Upper lobe of left lung (tissue), 6 donors: ENCODE data around the gene LASP1. TPM values are rescaled to one million over a fixed set of nuclear protein-coding genes. Genes with fewer than 3 reads are reported as not detected.
A peak's percentile ranks its signal among the peaks of the same experiment; 100 is the strongest.

ENCODE experiments used
- ATAC-seq, 2 donors: fragments of 200-7000 bp; cut with Tn5 transposase; one replicate each; pipeline ENCODE4 v1.9.1; 2022; ENCODE audit warnings: mild to moderate bottlenecking in 2 of 2, moderate library complexity in 2 of 2; ENCODE audit not compliant: low FRiP score in 2 of 2
- DNase-seq, 2 donors: peaks; one replicate each; pipeline ENCODE4 v3.0.0-alpha.2; 2019 to 2020
- H3K27ac ChIP-seq, 4 donors: fragments of 200-600 bp; sonication (generic); one replicate each; pipeline ENCODE4 v1.5.1; 2016 to 2019
- H3K27me3 ChIP-seq, 4 donors: fragments of 200-600 bp; sonication (generic); one replicate each; pipeline ENCODE4 v1.5.1; 2017 to 2019
- H3K36me3 ChIP-seq, 4 donors: fragments of 200-600 bp; sonication (generic); one replicate each; pipeline ENCODE4 v1.5.1; 2016 to 2019
- H3K4me1 ChIP-seq, 4 donors: fragments of 200-600 bp; sonication (generic); one replicate each; pipeline ENCODE4 v1.5.1; 2018 to 2019
- H3K4me3 ChIP-seq, 4 donors: fragments of 200-600 bp; sonication (generic); one replicate each; pipeline ENCODE4 v1.5.1; 2017 to 2019; ENCODE audit warnings: mild to moderate bottlenecking in 2 of 4, moderate library complexity in 1 of 4
- H3K9me3 ChIP-seq, 4 donors: fragments of 200-600 bp; sonication (generic); one replicate each; pipeline ENCODE4 v1.5.1; 2018 to 2019
- EP300 ChIP-seq, 4 donors: sonication (generic); formaldehyde crosslinking; IDR thresholded peaks; one replicate each; pipeline ENCODE4 v1.5.1; 2017; ENCODE audit warnings: antibody characterized with exemption in 4 of 4, control low read depth in 2 of 4
- POLR2A ChIP-seq, 4 donors: fragments of 450-650 bp; IDR thresholded peaks; one replicate each; pipeline ENCODE4 v1.5.1; 2016 to 2017; ENCODE audit warnings: antibody characterized with exemption in 4 of 4, mild to moderate bottlenecking in 2 of 4
- POLR2AphosphoS5 ChIP-seq, 2 donors: sonication (generic); formaldehyde crosslinking; IDR thresholded peaks; one replicate each; pipeline ENCODE4 v1.5.1; 2017; ENCODE audit warnings: antibody characterized with exemption in 2 of 2
- WGBS, 2 donors: methylation state at CpG; one replicate each; pipeline ENCODE4 v1.1.5; 2017 to 2018; 5-methylcytosine and 5-hydroxymethylcytosine counted together
- total RNA-seq, 6 donors: library from RNA; depleted of rRNA in 4 of 6; stranded (reverse); fragments of >200 nt in 4 of 6; gene quantifications; one replicate each; pipeline versions ENCODE4 v1.1.0 to v1.2.1, GENCODE V29; 2016 to 2021
- TF ChIP-seq, protein P1 (sequence below), 6 experiments: fragments of 450-650 bp in 4 of 6; fragments of 200-600 bp in 2 of 6; sonication (generic) in 2 of 6; IDR thresholded peaks; one replicate each; pipeline ENCODE4 v1.5.1; 2016 to 2019; ENCODE audit warnings: antibody characterized with exemption in 6 of 6
- donor health status: DM: no; HTN: no; CAD: no; lungs with moderate emphysema.
- donor health status: DM: no; HTN: yes; CAD: no; lungs with severe emphysema.

LASP1 gene
- total RNA-seq, 6 donors from 2014 or later: 97.9 to 168 (median 149) TPM

DNA sequence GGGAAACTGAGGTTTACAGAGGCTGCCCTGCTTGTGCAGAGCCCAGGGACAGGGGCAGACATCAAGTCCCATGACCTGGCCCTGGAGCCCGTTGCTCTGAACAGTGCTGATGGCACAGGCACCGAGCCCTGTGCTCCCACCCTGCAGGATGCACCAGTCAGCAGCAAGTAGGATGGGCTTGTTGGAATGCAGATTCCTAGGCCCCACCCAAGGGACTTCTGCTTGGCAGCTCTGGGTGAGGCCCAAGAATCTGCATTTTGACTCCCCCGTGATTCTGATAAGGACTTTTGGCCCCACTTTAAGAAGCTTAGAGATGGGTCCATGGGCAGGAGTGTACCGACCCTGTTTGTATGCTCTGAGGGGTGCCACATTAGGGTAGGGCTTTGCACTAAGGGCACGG is 23.3 kb downstream of the LASP1 start:
- DNase-seq: no peak
- Histone ChIP-seq H3K9me3 (no peaks in the 10 kb centered on the region), H3K36me3 (peaks cover 12 to 84% (median 50%) of the 10 kb centered on the region in 4 donors), H3K27me3 (no peaks in the 10 kb centered on the region), H3K27ac (peak overlapping the region; percentile 64 to 79 (median 72)), H3K4me1 (peaks cover 48 to 73% (median 54%) of the 10 kb centered on the region in 4 donors), H3K4me3 (no peak overlapping the region)
- TF ChIP-seq, protein P1, sequence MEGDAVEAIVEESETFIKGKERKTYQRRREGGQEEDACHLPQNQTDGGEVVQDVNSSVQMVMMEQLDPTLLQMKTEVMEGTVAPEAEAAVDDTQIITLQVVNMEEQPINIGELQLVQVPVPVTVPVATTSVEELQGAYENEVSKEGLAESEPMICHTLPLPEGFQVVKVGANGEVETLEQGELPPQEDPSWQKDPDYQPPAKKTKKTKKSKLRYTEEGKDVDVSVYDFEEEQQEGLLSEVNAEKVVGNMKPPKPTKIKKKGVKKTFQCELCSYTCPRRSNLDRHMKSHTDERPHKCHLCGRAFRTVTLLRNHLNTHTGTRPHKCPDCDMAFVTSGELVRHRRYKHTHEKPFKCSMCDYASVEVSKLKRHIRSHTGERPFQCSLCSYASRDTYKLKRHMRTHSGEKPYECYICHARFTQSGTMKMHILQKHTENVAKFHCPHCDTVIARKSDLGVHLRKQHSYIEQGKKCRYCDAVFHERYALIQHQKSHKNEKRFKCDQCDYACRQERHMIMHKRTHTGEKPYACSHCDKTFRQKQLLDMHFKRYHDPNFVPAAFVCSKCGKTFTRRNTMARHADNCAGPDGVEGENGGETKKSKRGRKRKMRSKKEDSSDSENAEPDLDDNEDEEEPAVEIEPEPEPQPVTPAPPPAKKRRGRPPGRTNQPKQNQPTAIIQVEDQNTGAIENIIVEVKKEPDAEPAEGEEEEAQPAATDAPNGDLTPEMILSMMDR (IDR thresholded peaks at IDR 0.05): no peak
- TF ChIP-seq POLR2AphosphoS5 (IDR thresholded peaks at IDR 0.05): no peak
- no peak for TF ChIP-seq EP300 (IDR thresholded peaks at IDR 0.05)
- TF ChIP-seq POLR2A (IDR thresholded peaks at IDR 0.05): no peak
- no peak for ATAC-seq
- 66 to 91% methylated on average over 5 of the region's 5 CpGs for WGBS, 2 donors

DNA sequence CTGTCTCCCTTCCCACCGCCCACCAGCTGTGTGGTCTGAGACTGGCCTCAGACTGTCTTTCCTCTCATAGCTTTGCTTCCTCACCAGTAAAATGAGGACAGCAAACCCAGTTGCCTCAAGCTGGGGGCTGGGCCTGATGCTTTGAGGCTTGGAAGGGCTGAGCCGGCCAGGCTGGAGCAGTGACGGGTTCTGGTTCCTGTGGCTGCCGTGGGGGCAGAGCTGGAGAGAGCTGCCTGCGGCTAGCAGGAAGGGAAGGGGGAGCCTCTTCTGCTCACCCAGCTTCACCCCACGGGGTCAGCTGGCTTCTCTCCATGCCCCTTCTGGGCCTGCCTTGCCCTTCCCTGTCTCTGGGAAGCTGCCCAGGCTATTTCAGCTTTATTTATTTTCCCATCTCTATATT is 23.7 kb downstream of the LASP1 start:
- H3K4me3 ChIP-seq: no peak overlapping the region
- H3K4me1 ChIP-seq: peaks cover 53 to 74% (median 59%) of the 10 kb centered on the region in 4 donors
- 31% methylated on average over 5 to 6 of the region's 6 CpGs for WGBS, 2 donors
- peak in 1 of 2 donors; percentile 13 for ATAC-seq
- DNase-seq: no peak
- TF ChIP-seq POLR2AphosphoS5 (IDR thresholded peaks at IDR 0.05): no peak
- TF ChIP-seq EP300 (IDR thresholded peaks at IDR 0.05): no peak
- no peak for TF ChIP-seq POLR2A (IDR thresholded peaks at IDR 0.05)
- TF ChIP-seq, protein P1 (IDR thresholded peaks at IDR 0.05): no peak
- H3K36me3 ChIP-seq: peaks cover 12 to 85% (median 49%) of the 10 kb centered on the region in 4 donors
- peak overlapping the region; percentile 64 to 79 (median 72) for H3K27ac ChIP-seq
- no peaks in the 10 kb centered on the region for H3K27me3 ChIP-seq
- no peaks in the 10 kb centered on the region for H3K9me3 ChIP-seq

DNA sequence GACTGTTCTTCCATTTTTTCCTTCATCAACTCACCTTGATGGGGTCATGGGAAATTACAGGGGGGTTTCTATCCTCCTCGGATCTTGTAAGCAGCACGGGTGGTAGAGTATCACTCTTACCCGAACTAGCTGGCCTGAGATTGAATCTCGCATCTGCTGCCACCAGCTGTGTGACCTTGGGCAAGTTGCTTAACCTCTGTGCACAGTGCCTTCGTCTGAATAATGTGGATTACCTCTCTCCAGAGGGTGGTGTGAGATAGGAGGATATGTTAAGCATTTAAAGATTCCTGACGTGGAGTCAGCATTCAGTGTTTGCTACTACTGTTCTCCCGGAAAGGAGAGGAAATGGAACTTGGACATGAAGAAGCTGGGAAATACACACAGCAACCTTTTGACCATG is 24.4 kb downstream of the LASP1 start:
- 43 to 54% methylated on average over 7 of the region's 7 CpGs for WGBS, 2 donors
- Histone ChIP-seq H3K36me3 (peaks cover 12 to 90% (median 54%) of the 10 kb centered on the region in 4 donors), H3K9me3 (no peaks in the 10 kb centered on the region), H3K27ac (peak overlapping the region; percentile 64 to 79 (median 72)), H3K4me3 (no peak overlapping the region), H3K27me3 (no peaks in the 10 kb centered on the region), H3K4me1 (peaks cover 60 to 80% (median 66%) of the 10 kb centered on the region in 4 donors)
- ATAC-seq (no peak), DNase-seq (no peak)
- TF ChIP-seq, protein P1 (IDR thresholded peaks at IDR 0.05): no peak
- TF ChIP-seq POLR2AphosphoS5 (IDR thresholded peaks at IDR 0.05): no peak
- no peak for TF ChIP-seq EP300 (IDR thresholded peaks at IDR 0.05)
- TF ChIP-seq POLR2A (IDR thresholded peaks at IDR 0.05): no peak

DNA sequence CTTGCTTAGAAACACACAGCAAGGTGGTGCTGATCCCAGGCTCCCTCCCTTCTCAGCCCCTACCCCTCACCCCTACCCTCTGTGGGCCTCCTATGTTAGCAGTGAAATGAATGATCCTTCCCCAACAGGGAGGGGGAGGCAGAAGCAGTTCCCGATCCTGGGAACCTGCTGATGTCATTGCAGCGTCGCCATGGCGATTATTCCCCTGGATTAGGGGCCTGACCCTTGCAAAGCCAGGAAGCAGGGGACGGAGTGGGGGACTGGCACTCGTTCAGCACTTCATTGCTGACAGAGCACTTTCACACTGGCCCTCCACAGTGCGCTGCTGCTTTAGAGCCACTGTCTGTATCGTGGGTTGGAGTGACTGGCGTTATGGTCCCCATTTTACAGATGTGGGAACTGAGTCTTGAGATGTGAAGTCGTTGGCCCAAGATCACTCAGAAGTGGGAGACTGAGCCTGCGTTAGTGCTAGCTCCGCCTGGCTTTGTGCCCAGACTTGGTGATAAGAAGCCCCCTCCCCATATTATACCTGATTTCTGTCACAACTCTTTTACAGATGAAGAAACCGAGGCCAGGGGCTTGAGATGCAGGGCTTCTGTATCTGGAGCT is 26.6 kb downstream of the LASP1 start:
- H3K27ac ChIP-seq: peak overlapping the region in 3 of 4 donors; percentile 77 to 87 (median 84)
- TF ChIP-seq EP300 (IDR thresholded peaks at IDR 0.05) (no peak), POLR2AphosphoS5 (IDR thresholded peaks at IDR 0.05) (no peak), POLR2A (IDR thresholded peaks at IDR 0.05) (no peak)
- TF ChIP-seq, protein P1 (IDR thresholded peaks at IDR 0.05): no peak
- peaks cover 81 to 87% (median 82%) of the 10 kb centered on the region in 4 donors for H3K4me1 ChIP-seq
- DNase-seq (no peak), ATAC-seq (no peak)
- no peak overlapping the region for H3K4me3 ChIP-seq
- H3K9me3 ChIP-seq: no peaks in the 10 kb centered on the region
- peaks cover 8 to 75% (median 41%) of the 10 kb centered on the region in 4 donors for H3K36me3 ChIP-seq
- H3K27me3 ChIP-seq: no peaks in the 10 kb centered on the region
- WGBS, 2 donors: 23 to 58% methylated on average over 3 to 13 of the region's 13 CpGs

DNA sequence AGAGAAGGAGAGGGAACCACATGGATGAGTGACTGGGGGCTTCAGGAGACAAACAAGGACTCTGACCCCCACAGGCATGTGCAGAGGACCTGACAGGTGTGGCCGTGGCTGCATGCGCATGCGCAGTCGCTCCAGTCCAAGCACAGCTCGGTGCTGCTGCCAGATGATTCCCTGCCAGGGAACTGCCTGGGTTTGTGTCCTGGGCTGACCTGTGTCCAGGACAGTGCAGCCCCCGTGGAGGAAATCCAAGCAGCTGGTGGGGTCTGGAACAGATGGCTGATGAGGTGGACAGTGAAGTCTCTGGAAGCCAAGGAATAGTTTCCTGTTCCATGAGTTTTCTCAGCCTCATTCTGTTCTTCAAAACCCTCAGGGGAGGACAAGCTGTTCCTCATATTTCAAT is 27.3 kb downstream of the LASP1 start:
- H3K4me3 ChIP-seq: no peak overlapping the region
- peak in 1 of 2 donors; percentile 65 for ATAC-seq

More for the DNA sequence above, 27.3 kb downstream of the LASP1 start:
- Histone ChIP-seq H3K27me3 (no peaks in the 10 kb centered on the region), H3K27ac (peak overlapping the region; percentile 73 to 87 (median 80)), H3K4me1 (peaks cover 88 to 90% (median 89%) of the 10 kb centered on the region in 4 donors), H3K9me3 (no peaks in the 10 kb centered on the region), H3K36me3 (peaks cover 7 to 67% (median 34%) of the 10 kb centered on the region in 4 donors)
- TF ChIP-seq POLR2AphosphoS5 (IDR thresholded peaks at IDR 0.05) (peak in 1 of 2 donors; percentile 44), POLR2A (IDR thresholded peaks at IDR 0.05) (no peak), EP300 (IDR thresholded peaks at IDR 0.05) (no peak)
- TF ChIP-seq, protein P1 (IDR thresholded peaks at IDR 0.05): no peak
- 62 to 84% methylated on average over 6 of the region's 6 CpGs for WGBS, 2 donors
- DNase-seq: no peak
